Vagina (tissue), 2 donors: ENCODE measurements around the gene YPEL1.

ENCODE experiments used
- POLR2AphosphoS5 ChIP-seq, 2 donors: sonication (generic); formaldehyde crosslinking; IDR thresholded peaks; one replicate each; pipeline ENCODE4 v1.9.0; 2017; ENCODE audit warnings: antibody characterized with exemption in 2 of 2, mild to moderate bottlenecking in 2 of 2, low read depth in 1 of 2; ENCODE audit not compliant: insufficient read depth in 1 of 2
- TF ChIP-seq, protein P1 (sequence below), 3 experiments: fragments of 450-650 bp in 2 of 3; fragments of 200-600 bp in 1 of 3; sonication (generic) in 1 of 3; IDR thresholded peaks; one replicate each; pipeline ENCODE4 v1.5.1; 2017 to 2019; ENCODE audit warnings: antibody characterized with exemption in 3 of 3, mild to moderate bottlenecking in 2 of 3, moderate library complexity in 2 of 3

DNA sequence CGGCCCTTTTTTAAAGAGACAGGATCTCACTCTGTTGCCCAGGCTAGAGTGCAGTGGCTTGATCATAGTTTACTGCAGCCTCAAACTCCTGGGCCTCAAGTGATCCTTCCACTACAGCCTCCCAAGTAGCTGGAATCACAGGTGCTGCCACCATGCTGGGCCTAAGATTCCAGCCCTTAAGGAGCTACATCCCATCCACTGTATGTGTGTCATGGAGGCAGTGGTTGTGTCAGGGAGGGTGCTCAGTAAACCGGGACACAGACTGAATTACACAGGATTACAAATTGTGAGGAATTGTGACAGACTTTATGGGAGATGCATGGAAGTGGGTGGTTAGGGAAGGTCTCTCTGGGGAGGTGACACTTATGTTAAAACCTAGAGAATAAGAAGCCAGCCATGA, 71.9 kb downstream of the YPEL1 start:
- TF ChIP-seq, protein P1, sequence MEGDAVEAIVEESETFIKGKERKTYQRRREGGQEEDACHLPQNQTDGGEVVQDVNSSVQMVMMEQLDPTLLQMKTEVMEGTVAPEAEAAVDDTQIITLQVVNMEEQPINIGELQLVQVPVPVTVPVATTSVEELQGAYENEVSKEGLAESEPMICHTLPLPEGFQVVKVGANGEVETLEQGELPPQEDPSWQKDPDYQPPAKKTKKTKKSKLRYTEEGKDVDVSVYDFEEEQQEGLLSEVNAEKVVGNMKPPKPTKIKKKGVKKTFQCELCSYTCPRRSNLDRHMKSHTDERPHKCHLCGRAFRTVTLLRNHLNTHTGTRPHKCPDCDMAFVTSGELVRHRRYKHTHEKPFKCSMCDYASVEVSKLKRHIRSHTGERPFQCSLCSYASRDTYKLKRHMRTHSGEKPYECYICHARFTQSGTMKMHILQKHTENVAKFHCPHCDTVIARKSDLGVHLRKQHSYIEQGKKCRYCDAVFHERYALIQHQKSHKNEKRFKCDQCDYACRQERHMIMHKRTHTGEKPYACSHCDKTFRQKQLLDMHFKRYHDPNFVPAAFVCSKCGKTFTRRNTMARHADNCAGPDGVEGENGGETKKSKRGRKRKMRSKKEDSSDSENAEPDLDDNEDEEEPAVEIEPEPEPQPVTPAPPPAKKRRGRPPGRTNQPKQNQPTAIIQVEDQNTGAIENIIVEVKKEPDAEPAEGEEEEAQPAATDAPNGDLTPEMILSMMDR (IDR thresholded peaks at IDR 0.05): no peak
- no peak for TF ChIP-seq POLR2AphosphoS5 (IDR thresholded peaks at IDR 0.05; ENCODE audit: insufficient read depth in 1 of 2, low read depth in 1 of 2)
